OCI-LY7 (cell line): Measurements from ENCODE around the gene CD55. TPM values are rescaled to one million over a fixed set of nuclear protein-coding genes. Genes with fewer than 3 reads are reported as not detected.

Source experiments
- BruUV-seq: library from RNA; stranded (reverse); fragments of 400-500 nt; replicated peaks from 2 replicates; lab custom pipeline; 2021; lab: Mats Ljungman, UMichigan
- CTCF ChIA-PET: fragments of 300-600 bp; sonication (Branson Sonifier 250); formaldehyde crosslinking; loops from one replicate; lab custom pipeline; 2022; ENCODE audit warnings: antibody characterized with exemption; ENCODE audit not compliant: unreplicated experiment; lab: Charles Lee
- POLR2A ChIA-PET: fragments of 300-600 bp; sonication (Branson Sonifier 250); formaldehyde crosslinking; loops from one replicate; lab custom pipeline; 2022; ENCODE audit warnings: antibody characterized with exemption; lab: Charles Lee
- DNase-seq: peaks from one replicate; pipeline ENCODE4 v3.0.0-alpha.2; 2015; ENCODE audit warnings: low spot score
- H2AFZ ChIP-seq: fragments of 200-600 bp; sonication (generic), shearing (Covaris generic); 2 replicates; pipeline ENCODE4 v1.6.1; 2014; ENCODE audit warnings: mild to moderate bottlenecking, antibody characterized with exemption, low read length, moderate library complexity
- H3K27ac ChIP-seq: fragments of 200-600 bp; sonication (generic); 2 replicates; pipeline ENCODE4 v1.5.1; 2014; ENCODE audit warnings: mixed run types, low read depth, mild to moderate bottlenecking, moderate library complexity, low read length, inconsistent platforms; ENCODE audit not compliant: poor library complexity, severe bottlenecking
- H3K36me3 ChIP-seq: fragments of 200-600 bp; sonication (generic); 2 replicates; pipeline ENCODE4 v1.6.1; 2014; ENCODE audit warnings: mild to moderate bottlenecking, antibody characterized with exemption, low read length, moderate library complexity, mixed read lengths; ENCODE audit not compliant: insufficient read depth
- H3K4me1 ChIP-seq: fragments of 200-600 bp; sonication (generic); 2 replicates; pipeline ENCODE4 v1.5.1; 2014; ENCODE audit warnings: mild to moderate bottlenecking, low read length; ENCODE audit not compliant: insufficient read depth, poor library complexity, severe bottlenecking
- H3K4me2 ChIP-seq: fragments of 200-600 bp; sonication (generic); 2 replicates; pipeline ENCODE4 v1.6.1; 2014; ENCODE audit warnings: mild to moderate bottlenecking, low read length
- H3K4me3 ChIP-seq: fragments of 200-600 bp; sonication (generic); 2 replicates; pipeline ENCODE4 v1.5.1; 2014; ENCODE audit warnings: mild to moderate bottlenecking, low read depth, low read length; ENCODE audit not compliant: poor library complexity, severe bottlenecking
- H3K79me2 ChIP-seq: fragments of 200-600 bp; sonication (generic); 2 replicates; pipeline ENCODE4 v1.6.1; 2016; ENCODE audit warnings: low read depth, mild to moderate bottlenecking, low read length, moderate library complexity, mixed read lengths; ENCODE audit not compliant: insufficient read depth
- H3K9me2 ChIP-seq: fragments of 200-600 bp; sonication (generic); 2 replicates; pipeline ENCODE4 v1.6.1; 2016; ENCODE audit warnings: mild to moderate bottlenecking, low read length, mixed read lengths; ENCODE audit not compliant: insufficient read depth
- H3K9me3 ChIP-seq: fragments of 200-600 bp; sonication (generic); 2 replicates; pipeline ENCODE4 v1.6.1; 2014; ENCODE audit warnings: mild to moderate bottlenecking, mixed run types, low read length, mixed read lengths
- H4K20me1 ChIP-seq: fragments of 200-600 bp; sonication (generic); 2 replicates; pipeline ENCODE4 v1.6.1; 2014; ENCODE audit warnings: mild to moderate bottlenecking, antibody characterized with exemption, low read length, moderate library complexity, mixed read lengths; ENCODE audit not compliant: insufficient read depth
- CTCF ChIP-seq: fragments of 200-600 bp; sonication (generic); conservative IDR thresholded peaks from 2 replicates; pipeline ENCODE4 v1.5.1; 2014; ENCODE audit warnings: mild to moderate bottlenecking, antibody characterized with exemption, low read length, moderate library complexity, mixed read lengths
- EZH2phosphoT487 ChIP-seq: fragments of 200-600 bp; sonication (generic); IDR thresholded peaks from 2 replicates; pipeline ENCODE4 v1.6.1; 2018; ENCODE audit warnings: low read depth, borderline replicate concordance, mild to moderate bottlenecking, mixed run types, antibody characterized with exemption, low read length, moderate library complexity, mixed read lengths
- intact Hi-C: fragments of 100-400 bp; cut with micrococcal nuclease; formaldehyde crosslinking; loops from one replicate; pipeline ENCODE4 v1.10.0; 2022; ENCODE audit not compliant: unreplicated experiment
- total RNA-seq, 2 experiments: library from RNA; depleted of rRNA in 1 of 2; stranded (reverse); fragments of >200 nt in 1 of 2; shearing (Covaris generic) in 1 of 2; gene quantifications; 2 replicates each; pipeline ENCODE4 v1.2.3, GENCODE V29; 2014 to 2022

Gene CD55
- total RNA-seq, 2 experiments from 2014 or later: 20.0 to 28.1 TPM

- Histone ChIP-seq H4K20me1 (no peaks in the 10 kb centered on the region), H3K4me3 (no peak overlapping the region), H2AFZ (no peak overlapping the region), H3K9me3 (no peaks in the 10 kb centered on the region), H3K79me2 (no peaks in the 10 kb centered on the region), H3K4me1 (no peaks in the 10 kb centered on the region), H3K4me2 (no peak overlapping the region), H3K27ac (no peak overlapping the region), H3K36me3 (no peaks in the 10 kb centered on the region; the same call in 1 of the 2 replicates), H3K9me2 (no peaks in the 10 kb centered on the region)
- ChIA-PET CTCF (no interaction called here), POLR2A (interaction anchor here (0.7 to 1.0 kb wide), 3 partner anchors 10 to 393 kb away, joined by 3 read pairs; no protein-coding TSS in a partner anchor)
- TF ChIP-seq CTCF (no peak), EZH2phosphoT487 (no peak)
- intact Hi-C loops: no loop called here
- no peak for DNase-seq
- BruUV-seq: no TSS peak
Observed at GRCh38 chr1:207361889-207362288, 40.4 kb downstream of the CD55 start.

- H3K36me3 ChIP-seq: no peaks in the 10 kb centered on the region; the same call in 1 of the 2 replicates
Observed at GRCh38 chr1:207362962-207363860, 41.7 kb downstream of the CD55 start.

More at GRCh38 chr1:207362962-207363860, 41.7 kb downstream of the CD55 start:
- no peaks in the 10 kb centered on the region for H3K9me2 ChIP-seq
- H3K9me3 ChIP-seq: no peaks in the 10 kb centered on the region
- no peak for DNase-seq
- H3K27ac ChIP-seq: no peak overlapping the region
- POLR2A ChIA-PET: no interaction called here
- intact Hi-C loops: no loop called here
- H3K4me3 ChIP-seq: no peak overlapping the region
- H3K79me2 ChIP-seq: no peaks in the 10 kb centered on the region
- H4K20me1 ChIP-seq: no peaks in the 10 kb centered on the region
- H2AFZ ChIP-seq: no peak overlapping the region
- no peaks in the 10 kb centered on the region for H3K4me1 ChIP-seq
- CTCF ChIA-PET: no interaction called here
- TF ChIP-seq EZH2phosphoT487: no peak
- TF ChIP-seq CTCF: no peak
- no TSS peak for BruUV-seq
- H3K4me2 ChIP-seq: no peak overlapping the region
